Measurements from ENCODE around the gene LEFTY2. TPM values are rescaled to one million over a fixed set of nuclear protein-coding genes. Genes with fewer than 3 reads are reported as not detected.

The LEFTY2 gene
- total RNA-seq, 1 donor from 2014 or later, result not detected

GRCh38 chr1:225961659-225962439, 20.8 kb upstream of the LEFTY2 start:
- H3K4me3 ChIP-seq, result no peak overlapping the region
- no peak overlapping the region for H3K4me3 Mint-ChIP-seq

GRCh38 chr1:225958041-225958440, 17.0 kb upstream of the LEFTY2 start:
- H3K27ac ChIP-seq, result no peak overlapping the region
- no peaks in the 10 kb centered on the region for H3K36me3 ChIP-seq
- no peaks in the 10 kb centered on the region for H3K36me3 Mint-ChIP-seq
- no peak for DNase-seq (ENCODE audit: low spot score)
- H3K27me3 ChIP-seq, result peaks cover 8% of the 10 kb centered on the region
- no peaks in the 10 kb centered on the region for H3K79me2 ChIP-seq (ENCODE audit: low read depth)
- no peaks in the 10 kb centered on the region for H3F3A ChIP-seq (ENCODE audit: low read depth)
- no peaks in the 10 kb centered on the region for H3K4me1 ChIP-seq
- H3K9me3 Mint-ChIP-seq, result peaks cover 3% of the 10 kb centered on the region
- TF ChIP-seq EZH2phosphoT487 (IDR thresholded peaks at IDR 0.05) (no peak), CTCF (IDR thresholded peaks at IDR 0.05) (no peak), EZH2 (IDR thresholded peaks at IDR 0.05) (no peak)
- H3K9ac ChIP-seq, result no peak overlapping the region
- peaks cover 5% of the 10 kb centered on the region for H3K27me3 Mint-ChIP-seq (ENCODE audit: insufficient read depth, low read depth)
- no peak overlapping the region for H3K27ac Mint-ChIP-seq
- no peak overlapping the region for H2AFZ ChIP-seq (replicated peaks)
- no peaks in the 10 kb centered on the region for H4K20me1 ChIP-seq (ENCODE audit: low read depth)
- H3K4me3 Mint-ChIP-seq, result no peak overlapping the region
- H3K4me1 Mint-ChIP-seq, result peaks cover 3% of the 10 kb centered on the region
- H3K4me2 ChIP-seq, result no peak overlapping the region
- no peak overlapping the region for H3K4me3 ChIP-seq
- H3K9me3 ChIP-seq (ENCODE audit: low read depth), result no peaks in the 10 kb centered on the region

More at GRCh38 chr1:225961659-225962439, 20.8 kb upstream of the LEFTY2 start:
- Histone ChIP-seq H3K9me3 (ENCODE audit: low read depth) (no peaks in the 10 kb centered on the region), H3K27ac (no peak overlapping the region), H2AFZ (replicated peaks) (no peak overlapping the region), H3F3A (ENCODE audit: low read depth) (no peaks in the 10 kb centered on the region), H3K36me3 (no peaks in the 10 kb centered on the region), H4K20me1 (ENCODE audit: low read depth) (no peaks in the 10 kb centered on the region), H3K79me2 (ENCODE audit: low read depth) (no peaks in the 10 kb centered on the region), H3K4me2 (no peak overlapping the region), H3K4me1 (no peaks in the 10 kb centered on the region), H3K27me3 (peaks cover 8% of the 10 kb centered on the region), H3K9ac (no peak overlapping the region)
- H3K9me3 Mint-ChIP-seq, result no peaks in the 10 kb centered on the region
- H3K27ac Mint-ChIP-seq, result no peak overlapping the region
- H3K36me3 Mint-ChIP-seq, result no peaks in the 10 kb centered on the region
- no peak for TF ChIP-seq EZH2phosphoT487 (IDR thresholded peaks at IDR 0.05)
- no peak for TF ChIP-seq EZH2 (IDR thresholded peaks at IDR 0.05)
- TF ChIP-seq CTCF (IDR thresholded peaks at IDR 0.05), result no peak
- DNase-seq (ENCODE audit: low spot score), result no peak
- peaks cover 3% of the 10 kb centered on the region for H3K4me1 Mint-ChIP-seq
- H3K27me3 Mint-ChIP-seq (ENCODE audit: insufficient read depth, low read depth), result peaks cover 6% of the 10 kb centered on the region

- Histone ChIP-seq H2AFZ (replicated peaks) (no peak overlapping the region), H3K9ac (no peak overlapping the region), H3F3A (ENCODE audit: low read depth) (no peaks in the 10 kb centered on the region), H3K36me3 (no peaks in the 10 kb centered on the region), H3K4me3 (no peak overlapping the region), H3K27ac (no peak overlapping the region), H3K27me3 (no peaks in the 10 kb centered on the region), H4K20me1 (ENCODE audit: low read depth) (no peaks in the 10 kb centered on the region), H3K4me1 (no peaks in the 10 kb centered on the region), H3K9me3 (ENCODE audit: low read depth) (no peaks in the 10 kb centered on the region), H3K4me2 (no peak overlapping the region), H3K79me2 (ENCODE audit: low read depth) (no peaks in the 10 kb centered on the region)
- Mint-ChIP-seq H3K4me3 (no peak overlapping the region), H3K27ac (no peak overlapping the region), H3K4me1 (peaks cover 5% of the 10 kb centered on the region), H3K36me3 (no peaks in the 10 kb centered on the region), H3K9me3 (peaks cover 3% of the 10 kb centered on the region), H3K27me3 (ENCODE audit: insufficient read depth, low read depth) (peaks cover 5% of the 10 kb centered on the region)
- no peak for DNase-seq (ENCODE audit: low spot score)
- no peak for TF ChIP-seq EZH2 (IDR thresholded peaks at IDR 0.05)
- no peak for TF ChIP-seq CTCF (IDR thresholded peaks at IDR 0.05)
- TF ChIP-seq EZH2phosphoT487 (IDR thresholded peaks at IDR 0.05), result no peak
Observed at GRCh38 chr1:225954753-225955152, 13.7 kb upstream of the LEFTY2 start.

Measured in neural progenitor cell (in vitro differentiated cells).